ENCODE measurements around the gene OR2H2.

Gene OR2H2

GRCh38 chr6:29584821-29585220, at the start of gene OR2H2:
Gene OR2H2, plus strand, starts transcription at chr6:29585121. Its CDS starts 2,824 bp downstream, at chr6:29587945.
- Histone ChIP-seq H3K36me3 (replicated peaks; ENCODE audit: low read depth, low read length) (no peaks in the 10 kb centered on the region), H3K27ac (ENCODE audit: low read length) (no peak within 1 kb of the TSS), H3K4me2 (ENCODE audit: low read length) (no peak within 1 kb of the TSS), H3K27me3 (ENCODE audit: low read depth, low read length) (0 out of 2 replicates have a peak, but pooled peaks cover 4% of the 10 kb centered on the region), H3K79me2 (ENCODE audit: low read length) (no peaks in the 10 kb centered on the region), H2AFZ (ENCODE audit: low read depth, low read length) (no peak within 1 kb of the TSS), H3K4me3 (ENCODE audit: low read length) (no peak within 1 kb of the TSS), H3K9me3 (ENCODE audit: insufficient read depth, low read length) (no peaks in the 10 kb centered on the region), H4K20me1 (ENCODE audit: insufficient read depth, low read length) (no peaks in the 10 kb centered on the region), H3K9ac (ENCODE audit: low read length) (no peak within 1 kb of the TSS), H3K4me1 (ENCODE audit: low read length) (no peaks in the 10 kb centered on the region)
- TF ChIP-seq CTCF (IDR thresholded peaks at IDR 0.05; ENCODE audit: low read depth, low read length) = no peak
- TF ChIP-seq EZH2phosphoT487 (IDR thresholded peaks at IDR 0.05; ENCODE audit: low read depth) = no peak

- no peaks in the 10 kb centered on the region for H3K36me3 ChIP-seq (replicated peaks; ENCODE audit: low read depth, low read length)
- no peak overlapping the region for H2AFZ ChIP-seq (ENCODE audit: low read depth, low read length)
- no peak overlapping the region for H3K9ac ChIP-seq (ENCODE audit: low read length)
- no peak overlapping the region for H3K4me3 ChIP-seq (ENCODE audit: low read length)
- H3K27ac ChIP-seq (ENCODE audit: low read length) = no peak overlapping the region
- no peak overlapping the region for H3K4me2 ChIP-seq (ENCODE audit: low read length)
- TF ChIP-seq CTCF (IDR thresholded peaks at IDR 0.05; ENCODE audit: low read depth, low read length) (no peak), EZH2phosphoT487 (IDR thresholded peaks at IDR 0.05; ENCODE audit: low read depth) (no peak)
- H4K20me1 ChIP-seq (ENCODE audit: insufficient read depth, low read length) = no peaks in the 10 kb centered on the region
- H3K9me3 ChIP-seq (ENCODE audit: insufficient read depth, low read length) = no peaks in the 10 kb centered on the region
- no peaks in the 10 kb centered on the region for H3K79me2 ChIP-seq (ENCODE audit: low read length)
- no peaks in the 10 kb centered on the region for H3K4me1 ChIP-seq (ENCODE audit: low read length)
- no peaks in the 10 kb centered on the region for H3K27me3 ChIP-seq (ENCODE audit: low read depth, low read length)
Measured at GRCh38 chr6:29537714-29538403, 47.1 kb upstream of the OR2H2 start.

- H2AFZ ChIP-seq (ENCODE audit: low read depth, low read length) = no peak overlapping the region
- H3K4me2 ChIP-seq (ENCODE audit: low read length) = no peak overlapping the region
- H3K4me1 ChIP-seq (ENCODE audit: low read length) = no peaks in the 10 kb centered on the region
- no peaks in the 10 kb centered on the region for H3K27me3 ChIP-seq (ENCODE audit: low read depth, low read length)
- no peak overlapping the region for H3K4me3 ChIP-seq (ENCODE audit: low read length)
- H3K36me3 ChIP-seq (replicated peaks; ENCODE audit: low read depth, low read length) = no peaks in the 10 kb centered on the region
- no peaks in the 10 kb centered on the region for H4K20me1 ChIP-seq (ENCODE audit: insufficient read depth, low read length)
- no peak overlapping the region for H3K9ac ChIP-seq (ENCODE audit: low read length)
- H3K27ac ChIP-seq (ENCODE audit: low read length) = no peak overlapping the region
- TF ChIP-seq EZH2phosphoT487 (IDR thresholded peaks at IDR 0.05; ENCODE audit: low read depth) (no peak), CTCF (IDR thresholded peaks at IDR 0.05; ENCODE audit: low read depth, low read length) (no peak)
- no peaks in the 10 kb centered on the region for H3K79me2 ChIP-seq (ENCODE audit: low read length)
- H3K9me3 ChIP-seq (ENCODE audit: insufficient read depth, low read length) = no peaks in the 10 kb centered on the region
Measured at GRCh38 chr6:29547573-29547972, 37.3 kb upstream of the OR2H2 start.

DNA sequence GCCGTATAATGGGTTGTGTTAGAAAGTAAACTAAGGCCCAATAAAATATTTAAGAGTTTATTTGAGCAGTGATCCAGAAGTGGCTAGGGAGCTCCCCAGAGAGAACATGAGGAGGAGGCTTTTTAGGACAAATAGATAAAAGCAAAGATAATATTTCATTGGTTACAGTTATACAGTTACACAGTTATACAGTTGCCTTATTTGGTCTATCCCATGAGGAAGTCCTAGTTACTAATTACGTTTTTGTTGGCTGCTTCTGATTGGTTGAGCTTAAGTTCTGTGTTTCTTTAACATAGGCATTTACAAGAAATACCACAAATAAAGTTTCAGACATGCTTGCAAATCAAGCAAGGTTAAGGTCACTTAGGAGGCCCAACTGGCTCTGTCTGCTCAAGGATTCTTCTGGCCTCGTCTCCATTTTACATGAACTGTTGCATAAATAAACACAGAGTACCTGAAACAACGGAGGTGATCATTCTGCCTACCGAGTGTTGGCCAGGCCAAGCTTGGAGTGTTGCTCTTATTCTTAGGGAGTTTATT, 32.3 kb upstream of the OR2H2 start:
- H4K20me1 ChIP-seq (ENCODE audit: insufficient read depth, low read length) = no peaks in the 10 kb centered on the region
- no peak overlapping the region for H2AFZ ChIP-seq (ENCODE audit: low read depth, low read length)
- H3K27me3 ChIP-seq (ENCODE audit: low read depth, low read length) = no peaks in the 10 kb centered on the region
- H3K4me2 ChIP-seq (ENCODE audit: low read length) = no peak overlapping the region
- H3K27ac ChIP-seq (ENCODE audit: low read length) = no peak overlapping the region
- no peaks in the 10 kb centered on the region for H3K36me3 ChIP-seq (replicated peaks; ENCODE audit: low read depth, low read length)
- H3K9ac ChIP-seq (ENCODE audit: low read length) = no peak overlapping the region
- no peaks in the 10 kb centered on the region for H3K4me1 ChIP-seq (ENCODE audit: low read length)
- no peaks in the 10 kb centered on the region for H3K79me2 ChIP-seq (ENCODE audit: low read length)
- H3K9me3 ChIP-seq (ENCODE audit: insufficient read depth, low read length) = no peaks in the 10 kb centered on the region
- no peak overlapping the region for H3K4me3 ChIP-seq (ENCODE audit: low read length)
- TF ChIP-seq CTCF (IDR thresholded peaks at IDR 0.05; ENCODE audit: low read depth, low read length) (no peak), EZH2phosphoT487 (IDR thresholded peaks at IDR 0.05; ENCODE audit: low read depth) (no peak)

Data from OCI-LY3 (cell line).